ENCODE measurements around the gene GPR34.
"Not testable (repeated sequence)": the region's sequence is repeated elsewhere in the genome, so short reads cannot be mapped to it uniquely, and the experiment has no call there.

Gene GPR34

GRCh38 chrX:41689711-41690110, 938 bp downstream of the GPR34 start:
- no peak overlapping the region for H3K27ac ChIP-seq
- DNase-seq (ENCODE audit: low read depth, low spot score) = no peak

- no peak overlapping the region for H3K27ac ChIP-seq
- DNase-seq (ENCODE audit: low read depth, low spot score) = no peak
Observed at GRCh38 chrX:41692162-41692749, 3.5 kb downstream of the GPR34 start.

GRCh38 chrX:41693024-41693423, 4.3 kb downstream of the GPR34 start:
- DNase-seq (ENCODE audit: low read depth, low spot score) = no peak
- H3K27ac ChIP-seq = no peak overlapping the region

- H3K27ac ChIP-seq = no peak overlapping the region
- no peak for DNase-seq (ENCODE audit: low read depth, low spot score)
Observed at GRCh38 chrX:41695426-41695825, 6.7 kb downstream of the GPR34 start.

- no peak for DNase-seq (ENCODE audit: low read depth, low spot score)
Observed at GRCh38 chrX:41703574-41704029, 14.8 kb downstream of the GPR34 start.

GRCh38 chrX:41705042-41705441, 16.3 kb downstream of the GPR34 start:
- no peak overlapping the region for H3K27ac ChIP-seq
- DNase-seq (ENCODE audit: low read depth, low spot score) = no peak

More at GRCh38 chrX:41703574-41704029, 14.8 kb downstream of the GPR34 start:
- no peak overlapping the region for H3K27ac ChIP-seq

GRCh38 chrX:41705680-41706374, 17.1 kb downstream of the GPR34 start:
- H3K27ac ChIP-seq = no peak overlapping the region
- DNase-seq (ENCODE audit: low read depth, low spot score) = no peak

GRCh38 chrX:41707218-41707617, 18.4 kb downstream of the GPR34 start:
- no peak overlapping the region for H3K27ac ChIP-seq
- DNase-seq (ENCODE audit: low read depth, low spot score) = no peak

GRCh38 chrX:41708486-41708885, 19.7 kb downstream of the GPR34 start:
- DNase-seq (ENCODE audit: low read depth, low spot score) = no peak
- no peak overlapping the region for H3K27ac ChIP-seq

- no peak for DNase-seq (ENCODE audit: low read depth, low spot score)
- H3K27ac ChIP-seq = no peak overlapping the region
Observed at GRCh38 chrX:41711021-41711667, 22.4 kb downstream of the GPR34 start.

GRCh38 chrX:41716222-41716621, 27.4 kb downstream of the GPR34 start:
- no peak for DNase-seq (ENCODE audit: low read depth, low spot score)
- no peak overlapping the region for H3K27ac ChIP-seq

GRCh38 chrX:41716767-41717473, 28.1 kb downstream of the GPR34 start:
- no peak for DNase-seq (ENCODE audit: low read depth, low spot score)
- H3K27ac ChIP-seq = no peak overlapping the region

- H3K27ac ChIP-seq = no peak overlapping the region
Observed at GRCh38 chrX:41718481-41719235, 29.9 kb downstream of the GPR34 start.

GRCh38 chrX:41719610-41720009, 30.8 kb downstream of the GPR34 start:
- not testable (repeated sequence) for DNase-seq (ENCODE audit: low read depth, low spot score); H3K27ac ChIP-seq

More at GRCh38 chrX:41718481-41719235, 29.9 kb downstream of the GPR34 start:
- no peak for DNase-seq (ENCODE audit: low read depth, low spot score)

GRCh38 chrX:41720125-41720779, 31.5 kb downstream of the GPR34 start:
- H3K27ac ChIP-seq = no peak overlapping the region
- no peak for DNase-seq (ENCODE audit: low read depth, low spot score)

- no peak overlapping the region for H3K27ac ChIP-seq
- no peak for DNase-seq (ENCODE audit: low read depth, low spot score)
Observed at GRCh38 chrX:41721590-41721989, 32.8 kb downstream of the GPR34 start.

- H3K27ac ChIP-seq = no peak overlapping the region
- DNase-seq (ENCODE audit: low read depth, low spot score) = no peak
Observed at GRCh38 chrX:41722214-41722613, 33.4 kb downstream of the GPR34 start.

GRCh38 chrX:41722816-41723618, 34.2 kb downstream of the GPR34 start:
- H3K27ac ChIP-seq = no peak overlapping the region
- no peak for DNase-seq (ENCODE audit: low read depth, low spot score)

- H3K27ac ChIP-seq = no peak within 1 kb of the TSS
- no peak for DNase-seq (ENCODE audit: low read depth, low spot score)
Observed at GRCh38 chrX:41723826-41724225, 35.1 kb downstream of the GPR34 start, which contains the start of gene GPR82. Gene GPR82 (plus strand): TSS chrX:41724181. CDS start chrX:41727027, 2,846 bp downstream.

All from epithelial cell of prostate (primary cell).